HEK293 (cell line): ENCODE results near the gene YPEL1.
A peak's percentile ranks its signal among the peaks of the same experiment; 100 is the strongest.

ENCODE experiments used
- CTCF ChIA-PET: fragments of 350-600 bp; formaldehyde crosslinking; extraction: SDS; loops from one replicate; lab custom pipeline; 2021; ENCODE audit warnings: antibody characterized with exemption; lab: Yijun Ruan, JAX
- POLR2A ChIA-PET: fragments of 300-600 bp; formaldehyde crosslinking; extraction: SDS; loops from one replicate; lab custom pipeline; 2020; ENCODE audit warnings: antibody characterized with exemption, inconsistent platforms; lab: Yijun Ruan, JAX
- H3K27ac ChIP-seq: fragments of 200-500 bp; sonication (Bioruptor generic); 2 replicates; pipeline ENCODE4 v1.5.1; 2014; ENCODE audit warnings: low read depth, low read length, control low read depth, inconsistent platforms; ENCODE audit errors: extremely low read depth
- H3K36me3 ChIP-seq, 2 experiments: fragments of 200-500 bp in 1 of 2; sonication (Bioruptor generic) in 1 of 2; 1 replicate in 1 of 2; 2 replicates in 1 of 2; pipeline ENCODE4 v1.5.1; 2014 to 2017; ENCODE audit warnings: inconsistent platforms in 2 of 2, low read length in 2 of 2; ENCODE audit not compliant: control insufficient read depth in 2 of 2, insufficient read depth in 1 of 2
- H3K4me1 ChIP-seq: fragments of 200-500 bp; sonication (Bioruptor generic); 2 replicates; pipeline ENCODE4 v1.5.1; 2014; ENCODE audit warnings: mild to moderate bottlenecking, low read length, inconsistent platforms; ENCODE audit not compliant: control insufficient read depth, insufficient read depth
- H3K4me3 ChIP-seq: 2 replicates; pipeline ENCODE4 v1.5.1; 2011; ENCODE audit warnings: low read depth, mild to moderate bottlenecking, control low read depth, low read length, moderate library complexity
- H3K9me3 ChIP-seq: fragments of 200-500 bp; sonication (Bioruptor generic); 2 replicates; pipeline ENCODE4 v1.5.1; 2014; ENCODE audit warnings: low read depth, low read length, inconsistent platforms; ENCODE audit not compliant: control insufficient read depth, insufficient read depth
- BCL11A ChIP-seq: fragments of 450-650 bp; formaldehyde crosslinking; IDR thresholded peaks from 2 replicates; pipeline ENCODE4 v1.5.1; 2016; ENCODE audit warnings: low read depth, missing biosample characterization, missing genetic modification characterization
- EGR2 ChIP-seq: fragments of 450-650 bp; formaldehyde crosslinking; IDR thresholded peaks from 2 replicates; pipeline ENCODE4 v1.5.1; 2016; ENCODE audit warnings: low read depth, missing biosample characterization, missing genetic modification characterization
- GLI4 ChIP-seq: fragments of 450-650 bp; formaldehyde crosslinking; IDR thresholded peaks from 2 replicates; pipeline ENCODE4 v1.5.1; 2016; ENCODE audit warnings: missing biosample characterization, missing genetic modification characterization
- GLIS1 ChIP-seq: fragments of 450-650 bp; formaldehyde crosslinking; IDR thresholded peaks from 2 replicates; pipeline ENCODE4 v1.5.1; 2016; ENCODE audit warnings: missing biosample characterization, missing genetic modification characterization
- KLF10 ChIP-seq: fragments of 450-650 bp; IDR thresholded peaks from 2 replicates; pipeline ENCODE4 v1.5.1; 2018; ENCODE audit warnings: missing biosample characterization, mild to moderate bottlenecking, missing genetic modification characterization
- KLF9 ChIP-seq: fragments of 450-650 bp; formaldehyde crosslinking; IDR thresholded peaks from 2 replicates; pipeline ENCODE4 v1.5.1; 2016; ENCODE audit warnings: missing biosample characterization, missing genetic modification characterization, low read depth
- PBX3 ChIP-seq: sonication (generic); formaldehyde crosslinking; IDR thresholded peaks from 2 replicates; pipeline ENCODE4 v1.8.1; 2022; ENCODE audit warnings: mild to moderate bottlenecking, moderate library complexity, missing genetic modification reagents
- PRDM1 ChIP-seq: fragments of 450-650 bp; formaldehyde crosslinking; IDR thresholded peaks from 2 replicates; pipeline ENCODE4; 2016; ENCODE audit warnings: missing biosample characterization, missing genetic modification characterization
- REST ChIP-seq: fragments of 450-650 bp; formaldehyde crosslinking; IDR thresholded peaks from 2 replicates; pipeline ENCODE4 v1.5.1; 2016; ENCODE audit warnings: missing biosample characterization, missing genetic modification characterization
- WT1 ChIP-seq: fragments of 450-650 bp; formaldehyde crosslinking; IDR thresholded peaks from 2 replicates; pipeline ENCODE4 v1.5.1; 2016; ENCODE audit warnings: missing biosample characterization, missing genetic modification characterization
- ZFHX2 ChIP-seq: fragments of 450-650 bp; formaldehyde crosslinking; conservative IDR thresholded peaks from 2 replicates; pipeline ENCODE4 v1.5.1; 2016; ENCODE audit warnings: missing biosample characterization, missing genetic modification characterization
- ZFP41 ChIP-seq: fragments of 450-650 bp; formaldehyde crosslinking; IDR thresholded peaks from 2 replicates; pipeline ENCODE4 v1.5.1; 2016; ENCODE audit warnings: missing biosample characterization, missing genetic modification characterization, borderline replicate concordance
- ZNF132 ChIP-seq: fragments of 450-650 bp; formaldehyde crosslinking; IDR thresholded peaks from 2 replicates; pipeline ENCODE4 v1.5.1; 2017; ENCODE audit warnings: missing biosample characterization, missing genetic modification characterization, borderline replicate concordance
- ZNF221 ChIP-seq: fragments of 450-650 bp; formaldehyde crosslinking; IDR thresholded peaks from 2 replicates; pipeline ENCODE4 v1.5.1; 2017; ENCODE audit warnings: missing biosample characterization, missing genetic modification characterization, borderline replicate concordance
- ZNF521 ChIP-seq: fragments of 450-650 bp; formaldehyde crosslinking; IDR thresholded peaks from 2 replicates; pipeline ENCODE4 v1.5.1; 2017; ENCODE audit warnings: missing biosample characterization, mild to moderate bottlenecking, missing genetic modification characterization
- ZNF548 ChIP-seq: fragments of 450-650 bp; formaldehyde crosslinking; IDR thresholded peaks from 2 replicates; pipeline ENCODE4 v1.5.1; 2016; ENCODE audit warnings: missing biosample characterization, missing genetic modification characterization
- ZNF571 ChIP-seq: fragments of 450-650 bp; formaldehyde crosslinking; IDR thresholded peaks from 2 replicates; pipeline ENCODE4 v1.5.0; 2017; ENCODE audit warnings: missing biosample characterization, missing genetic modification characterization
- ZNF626 ChIP-seq: fragments of 450-650 bp; sonication (Bioruptor Pico); formaldehyde crosslinking; IDR thresholded peaks from 2 replicates; pipeline ENCODE4 v1.5.1; 2018; ENCODE audit warnings: missing biosample characterization, missing genetic modification characterization, inconsistent platforms
- ZNF670 ChIP-seq: fragments of 450-650 bp; formaldehyde crosslinking; IDR thresholded peaks from 2 replicates; pipeline ENCODE4 v1.5.1; 2016; ENCODE audit warnings: missing biosample characterization, missing genetic modification characterization, low read depth
- ZSCAN23 ChIP-seq: fragments of 450-650 bp; formaldehyde crosslinking; IDR thresholded peaks from 2 replicates; pipeline ENCODE4 v1.5.1; 2016; ENCODE audit warnings: missing biosample characterization, missing genetic modification characterization
- ZSCAN30 ChIP-seq: fragments of 450-650 bp; IDR thresholded peaks from 2 replicates; pipeline ENCODE4 v1.5.1; 2018; ENCODE audit warnings: missing biosample characterization, mild to moderate bottlenecking, missing genetic modification characterization, moderate library complexity

The YPEL1 gene

GRCh38 chr22:21765909-21766529 lies 30.4 kb upstream of the YPEL1 start (continued):
- no peak for TF ChIP-seq PBX3 (CRISPR knock-in tag)
- TF ChIP-seq KLF10 (tag by site-specific recombination), result no peak
- no peak for TF ChIP-seq ZSCAN30 (tag by site-specific recombination)
- no peak for TF ChIP-seq PRDM1 (tag by site-specific recombination)

- Histone ChIP-seq H3K9me3 (no peaks in the 10 kb centered on the region), H3K4me3 (no peak overlapping the region), H3K27ac (no peak overlapping the region), H3K36me3 (peaks cover under 1 to 92% of the 10 kb centered on the region in 2 experiments; a peak in 2 of 3 replicates), H3K4me1 (0 out of 2 replicates have a peak, but pooled peaks cover 3% of the 10 kb centered on the region)
- ChIA-PET POLR2A (no interaction called here), CTCF (interaction anchor here (0.5 to 1.5 kb wide), 3 partner anchors 8 to 222 kb away, joined by 3 to 4 read pairs (median 3); no protein-coding TSS in a partner anchor)
- TF ChIP-seq GLI4 (no peak), ZNF548 (tag by site-specific recombination) (no peak)
Measured at GRCh38 chr22:21764038-21764804, 28.6 kb upstream of the YPEL1 start.

GRCh38 chr22:21762712-21763581 lies 27.4 kb upstream of the YPEL1 start:
- TF ChIP-seq ZNF221 (tag by site-specific recombination) (no peak), BCL11A (tag by site-specific recombination) (no peak), EGR2 (peak; percentile 31; the same call in 1 of the 2 replicates), ZFHX2 (tag by site-specific recombination) (peak; percentile 48; the same call in 1 of the 2 replicates), ZNF521 (tag by site-specific recombination) (no peak), ZNF571 (tag by site-specific recombination) (no peak)
- CTCF ChIA-PET, result interaction anchor here (0.6 to 1.5 kb wide), 4 partner anchors 9 to 176 kb away, joined by 3 to 4 read pairs (median 4); no protein-coding TSS in a partner anchor

GRCh38 chr22:21761994-21762680 lies 26.5 kb upstream of the YPEL1 start:
- H3K4me3 ChIP-seq, result no peak overlapping the region
- peaks cover 0 to 89% of the 10 kb centered on the region in 2 experiments; a peak in 1 of 3 replicates for H3K36me3 ChIP-seq
- no peak overlapping the region for H3K27ac ChIP-seq
- POLR2A ChIA-PET, result interaction anchor here (1.2 to 1.8 kb wide), 2 partner anchors 27 to 220 kb away, joined by 3 to 12 read pairs; partner anchors contain the start of genes TOP3B and YPEL1
- H3K4me1 ChIP-seq, result 0 out of 2 replicates have a peak, but pooled peaks cover 3% of the 10 kb centered on the region
- no peaks in the 10 kb centered on the region for H3K9me3 ChIP-seq
- CTCF ChIA-PET, result interaction anchor here (0.6 to 1.7 kb wide), 5 partner anchors 10 to 210 kb away, joined by 3 to 9 read pairs (median 4); no protein-coding TSS in a partner anchor
- no peak for TF ChIP-seq ZNF626 (tag by site-specific recombination)
- TF ChIP-seq ZSCAN23 (tag by site-specific recombination), result no peak
- no peak for TF ChIP-seq KLF9 (tag by site-specific recombination)
- TF ChIP-seq ZFP41 (tag by site-specific recombination), result no peak
- no peak for TF ChIP-seq REST (tag by site-specific recombination)
- TF ChIP-seq ZNF670 (tag by site-specific recombination), result no peak
- no peak for TF ChIP-seq ZNF132 (tag by site-specific recombination)
- TF ChIP-seq WT1 (tag by site-specific recombination), result no peak
- TF ChIP-seq GLIS1 (tag by site-specific recombination), result no peak

More at GRCh38 chr22:21762712-21763581, 27.4 kb upstream of the YPEL1 start:
- peaks cover 0 to 91% of the 10 kb centered on the region in 2 experiments; a peak in 2 of 3 replicates for H3K36me3 ChIP-seq
- POLR2A ChIA-PET, result interaction anchor here (0.7 kb wide), 1 partner anchor 103 kb away, joined by 3 read pairs; no protein-coding TSS in a partner anchor
- H3K4me1 ChIP-seq, result 0 out of 2 replicates have a peak, but pooled peaks cover 3% of the 10 kb centered on the region
- no peak overlapping the region for H3K4me3 ChIP-seq
- no peaks in the 10 kb centered on the region for H3K9me3 ChIP-seq
- no peak overlapping the region for H3K27ac ChIP-seq
